ENCODE measurements around the gene GRK5. TPM values are rescaled to one million over a fixed set of nuclear protein-coding genes. Genes with fewer than 3 reads are reported as not detected.

Gene GRK5
- total RNA-seq, 1 experiment from 2014 or later, result 2.3 TPM

- TF ChIP-seq ERG (CRISPR knock-in tag; IDR thresholded peaks at IDR 0.05) (no peak), HMGXB4 (CRISPR knock-in tag; IDR thresholded peaks at IDR 0.05) (no peak), E2F5 (CRISPR knock-in tag; IDR thresholded peaks at IDR 0.05) (no peak), CREM (CRISPR knock-in tag; IDR thresholded peaks at IDR 0.05) (no peak), SOX15 (CRISPR knock-in tag; IDR thresholded peaks at IDR 0.05) (no peak)
These were observed 8.0 kb downstream of the GRK5 start (continued) for GRCh38 chr10:119215371-119215770.

GRCh38 chr10:119216127-119216526, 8.8 kb downstream of the GRK5 start:
- H3K36me3 Mint-ChIP-seq, result no peaks in the 10 kb centered on the region
- no peak for DNase-seq (ENCODE audit: low spot score)
- ChIA-PET POLR2A (no interaction called here), CTCF (interaction anchor here (1.6 kb wide), 1 partner anchor 10 kb away, joined by 4 read pairs; no protein-coding TSS in a partner anchor)
- H3K9me3 Mint-ChIP-seq, result no peaks in the 10 kb centered on the region
- no peaks in the 10 kb centered on the region for H3K27me3 Mint-ChIP-seq (ENCODE audit: low read depth)
- no peak overlapping the region for H3K4me3 Mint-ChIP-seq
- no peak for TF ChIP-seq OVOL2 (CRISPR knock-in tag; IDR thresholded peaks at IDR 0.05; ENCODE audit: borderline replicate concordance)
- TF ChIP-seq E2F1 (CRISPR knock-in tag; IDR thresholded peaks at IDR 0.05), result no peak
- TF ChIP-seq GTF2I (CRISPR knock-in tag; conservative IDR thresholded peaks at IDR 0.05), result no peak
- TF ChIP-seq USF1 (CRISPR knock-in tag; IDR thresholded peaks at IDR 0.05), result no peak
- TF ChIP-seq NR3C1 (CRISPR knock-in tag; conservative IDR thresholded peaks at IDR 0.05; ENCODE audit: low read depth), result no peak
- TF ChIP-seq MYBL2 (CRISPR knock-in tag; IDR thresholded peaks at IDR 0.05), result no peak
- no peak for TF ChIP-seq ZBTB21 (CRISPR knock-in tag; IDR thresholded peaks at IDR 0.05; ENCODE audit: borderline replicate concordance)
- no peak for TF ChIP-seq TEAD4 (CRISPR knock-in tag; IDR thresholded peaks at IDR 0.05)
- no peak for TF ChIP-seq RORB (CRISPR knock-in tag; IDR thresholded peaks at IDR 0.05)
- no peak for TF ChIP-seq RELA (CRISPR knock-in tag; IDR thresholded peaks at IDR 0.05; ENCODE audit: borderline replicate concordance)
- TF ChIP-seq SOX15 (CRISPR knock-in tag; IDR thresholded peaks at IDR 0.05), result no peak
- TF ChIP-seq ZNF317 (CRISPR knock-in tag; IDR thresholded peaks at IDR 0.05; ENCODE audit: borderline replicate concordance, low read depth), result no peak
- no peak for TF ChIP-seq ZNF425 (CRISPR knock-in tag; conservative IDR thresholded peaks at IDR 0.05)
- no peak for TF ChIP-seq ESRRA (CRISPR knock-in tag; IDR thresholded peaks at IDR 0.05; ENCODE audit: borderline replicate concordance)
- TF ChIP-seq CDX4 (CRISPR knock-in tag; IDR thresholded peaks at IDR 0.05; ENCODE audit: borderline replicate concordance), result no peak
- no peak for TF ChIP-seq ZNF396 (CRISPR knock-in tag; IDR thresholded peaks at IDR 0.05; ENCODE audit: borderline replicate concordance)
- TF ChIP-seq CREB1 (CRISPR knock-in tag; IDR thresholded peaks at IDR 0.05), result no peak
- peaks cover 37% of the 10 kb centered on the region for H3K4me1 Mint-ChIP-seq
- ATAC-seq, result no peak
- H3K27ac Mint-ChIP-seq, result no peak overlapping the region
